Measurements from ENCODE around the gene VSTM4. TPM values are rescaled to one million over a fixed set of nuclear protein-coding genes. Genes with fewer than 3 reads are reported as not detected.

VSTM4 gene
- total and polyA plus RNA-seq, 9 of the 15 experiments (the other 6 are each of a cell fraction or from before 2014, with no cell fraction given): 1.0 to 7.9 (median 3.0) TPM

- Histone ChIP-seq H3K79me2 (ENCODE audit: control insufficient read depth, insufficient read depth, low read length) (no peaks in the 10 kb centered on the region), H3K9me1 (ENCODE audit: control insufficient read depth, insufficient read depth, low read length) (peaks cover 2% of the 10 kb centered on the region), H3K36me3 (ENCODE audit: control insufficient read depth, insufficient read depth, low read length) (no peaks in the 10 kb centered on the region), H3K9ac (ENCODE audit: insufficient read depth in 1 of 2, low read depth in 2 of 2, low read length in 2 of 2) (no peak overlapping the region), H3K27ac (ENCODE audit: extremely low read depth, low read depth, low read length) (no peak overlapping the region), H3K27me3 (ENCODE audit: control insufficient read depth in 2 of 2, insufficient read depth in 2 of 2, low read length in 2 of 2) (no peaks in the 10 kb centered on the region), H4K20me1 (replicated peaks; ENCODE audit: control insufficient read depth, insufficient read depth, low read length) (no peaks in the 10 kb centered on the region; the same call in 1 of the 2 replicates), H3K4me3 (no peak overlapping the region), H3K4me2 (ENCODE audit: insufficient read depth, low read length) (no peak overlapping the region), H2AFZ (ENCODE audit: low read depth, low read length) (no peak overlapping the region), H3K4me1 (replicated peaks in 1 of 2; ENCODE audit: control insufficient read depth in 2 of 2, insufficient read depth in 2 of 2, low read length in 2 of 2) (no peaks in the 10 kb centered on the region; a peak in 1 of 5 replicates), H3K9me3 (replicated peaks; ENCODE audit: control insufficient read depth, insufficient read depth, low read depth, low read length) (no peaks in the 10 kb centered on the region)
- DNase-seq (ENCODE audit: extremely low read depth in 1 of 4, low spot score in 3 of 4) (no peak), ATAC-seq (no peak), FAIRE-seq (no peak)
- BruUV-seq (replicated peaks): no TSS peak
- CTCF ChIA-PET (ENCODE audit: low intra/inter-chr PET ratio): no interaction called here
- POLR2A ChIA-PET: no interaction called here
- WGBS (ENCODE audit: insufficient coverage, low coverage, missing lambda C conversion rate): 72% methylated on average over 8 of the region's 10 CpGs
- TF ChIP-seq BDP1 (IDR thresholded peaks at IDR 0.05; ENCODE audit: insufficient read depth, insufficient read length): no peak
- no peak for TF ChIP-seq KAT2B (IDR thresholded peaks at IDR 0.05; ENCODE audit: low read depth, low read length)
- no peak for TF ChIP-seq PML (IDR thresholded peaks at IDR 0.05; ENCODE audit: low read length)
- TF ChIP-seq ZEB2 (IDR thresholded peaks at IDR 0.05): no peak
- TF ChIP-seq GMEB1 (CRISPR knock-in tag; IDR thresholded peaks at IDR 0.05): no peak
- TF ChIP-seq SIN3A (IDR thresholded peaks at IDR 0.05; ENCODE audit: borderline replicate concordance in 2 of 2, control insufficient read depth in 1 of 2, low read depth in 2 of 2, low read length in 2 of 2): no peak
- no peak for TF ChIP-seq ZNF232 (CRISPR knock-in tag; IDR thresholded peaks at IDR 0.05)
- TF ChIP-seq HNRNPK (IDR thresholded peaks at IDR 0.05; ENCODE audit: low read depth, low read length, poor library complexity, severe bottlenecking): no peak
- TF ChIP-seq CREB3 (tag; conservative IDR thresholded peaks at IDR 0.05; ENCODE audit: low read depth): no peak
- in situ Hi-C loops (cut with MboI) (no loop called here), intact Hi-C loops (cut with micrococcal nuclease) (no loop called here)
Measured at GRCh38 chr10:49093922-49094321, 21.4 kb downstream of the VSTM4 start.
